Heart right ventricle (tissue), 16 donors: ENCODE measurements around the gene FLNA. TPM values are rescaled to one million over a fixed set of nuclear protein-coding genes. Genes with fewer than 3 reads are reported as not detected.

ENCODE experiments used
- ATAC-seq, 8 donors: fragments of 200-7000 bp; cut with Tn5 transposase; one replicate each; pipeline ENCODE4 v1.9.1; 2020; ENCODE audit warnings: mild to moderate bottlenecking in 8 of 8, moderate library complexity in 8 of 8, moderate number of reproducible peaks in 1 of 8
- DNase-seq, 2 donors: peaks; one replicate each; pipeline ENCODE4 v3.0.0-alpha.2; 2020
- H3K27ac ChIP-seq, 10 donors: fragments of 200-600 bp; sonication (generic) in 2 of 10; one replicate each; pipeline versions ENCODE4 v1.5.0 to v1.8.0; 2020 to 2022; ENCODE audit warnings: mild to moderate bottlenecking in 3 of 10
- H3K27me3 ChIP-seq, 7 donors: fragments of 200-600 bp; one replicate each; pipeline ENCODE4 v1.8.0; 2021 to 2022; ENCODE audit warnings: mild to moderate bottlenecking in 2 of 7
- H3K36me3 ChIP-seq, 9 donors: fragments of 200-600 bp; sonication (generic) in 1 of 9; one replicate each; pipeline versions ENCODE4 v1.5.0 to v1.8.0; 2020 to 2022; ENCODE audit warnings: mild to moderate bottlenecking in 2 of 9
- H3K4me1 ChIP-seq, 9 donors: fragments of 200-600 bp; sonication (generic) in 1 of 9; one replicate each; pipeline versions ENCODE4 v1.5.0 to v1.8.0; 2020 to 2022; ENCODE audit warnings: mild to moderate bottlenecking in 4 of 9
- H3K4me3 ChIP-seq, 10 donors: fragments of 200-600 bp; sonication (generic) in 2 of 10; one replicate each; pipeline versions ENCODE4 v1.5.0 to v1.8.0; 2020 to 2022; ENCODE audit warnings: mild to moderate bottlenecking in 7 of 10, moderate library complexity in 2 of 10
- H3K9me3 ChIP-seq, 11 donors: fragments of 200-600 bp in 10 of 11; sonication (generic) in 2 of 11; one replicate each; pipeline versions ENCODE4 v1.5.0 to v1.8.0; 2013 to 2022; ENCODE audit warnings: mild to moderate bottlenecking in 2 of 11, control low read depth in 1 of 11, moderate library complexity in 1 of 11
- WGBS, 2 donors: extraction: QIAGEN DNeasy Blood & Tissue Kit; methylation state at CpG; one replicate each; pipeline ENCODE4 v1.1.7; 2013; ENCODE audit warnings: inconsistent platforms in 1 of 2; 5-methylcytosine and 5-hydroxymethylcytosine counted together
- intact Hi-C, 10 donors: fragments of 100-400 bp; cut with DNase I; formaldehyde crosslinking; loops; one replicate each; pipeline versions ENCODE4 v1.11.1 to v1.14.2; 2022
- polyA plus RNA-seq, 2 donors: library from polyadenylated mRNA; stranded (reverse); fragments of 200-250 nt; gene quantifications; one replicate each; pipeline ENCODE4 v1.2.3, GENCODE V29; 2013
- total RNA-seq, 10 donors: library from RNA; stranded (reverse); fragmentation: NEBNext Ultra II Directional in 3 of 10; extraction: Animal tissue kit (Norgen Biotek cat#: 25700) in 3 of 10; gene quantifications; one replicate each; pipeline versions ENCODE4 v1.2.1 to v1.2.4, GENCODE V29; 2021 to 2023
- TF ChIP-seq, protein P1 (sequence below), 9 donors: fragments of 200-600 bp; sonication (generic) in 2 of 9; IDR thresholded peaks; one replicate each; pipeline versions ENCODE4 v1.5.0 to v1.8.0; 2021 to 2022; ENCODE audit warnings: antibody characterized with exemption in 9 of 9, mild to moderate bottlenecking in 5 of 9, moderate library complexity in 1 of 9
- donor health status: Arrhythmogenic right ventricular cardiomyopathy.
- donor health status: ischemic (EF 13 %, LVEDD 7.1; RV severe dilation, severe dysfunction).
- donor health status: healthy with polysubstance abuse.
- donor health status: DM: no; HTN: yes; CAD: no.
- donor health status: DM: no; HTN: no; CAD: no.
- donor health status: ischemic (EF 25% LVEDD 6.9; RV normal size, moderate dysfunction).
- donor health status: ischemic (EF 25% LVEDD 5.7; RV mildly dilated, moderate dysfunction).
- donor health status: healthy.
- donor health status: DM: yes; HTN: yes; CAD: no.
- donor health status: Ischemic cardiomyopathy.
- donor health status: ischemic (EF 35%, LVEDD 5.7; RV mildly dilated, moderate dysfunction).
- donor health status: nonischemic (EF 11% LVEDD 7.7; RV severe dilation, severe dysfunction).
- donor health status: DM: yes; HTN: yes; CAD: no.
- donor health status: PGD.
- donor health status: ischemic (EF 29% LVEDD 5.4; RV normal size, mild dysfunction).
- donor health status: nonischemic (EF 23%, LVEDD 6.1; RV moderate dilation, normal function).

FLNA gene
- total and polyA plus RNA-seq, 12 donors, result 139 to 442 (median 199) TPM

DNA sequence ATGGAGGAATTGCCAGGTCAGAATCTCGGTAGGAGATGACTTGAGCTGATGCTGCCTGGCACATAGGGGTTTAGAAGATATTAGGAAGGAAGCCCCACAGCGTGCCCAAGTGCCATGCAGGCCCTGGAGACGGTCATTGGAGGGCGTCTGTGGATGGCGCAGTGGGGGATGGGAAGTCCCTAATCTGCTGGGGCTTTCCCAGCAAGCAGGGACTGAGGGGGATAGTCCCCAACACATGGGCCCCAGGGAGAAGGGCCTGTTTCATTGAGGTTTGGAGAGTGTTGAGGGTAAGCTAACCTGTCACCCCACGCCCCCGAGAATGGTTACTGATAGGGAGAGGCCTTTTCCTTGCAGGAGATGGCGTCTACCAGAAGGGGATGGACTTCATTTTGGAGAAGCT lies 44.8 kb upstream of the FLNA start:
- peak overlapping the region in 9 of 10 donors; percentile 14 to 86 (median 75) for H3K27ac ChIP-seq

DNA sequence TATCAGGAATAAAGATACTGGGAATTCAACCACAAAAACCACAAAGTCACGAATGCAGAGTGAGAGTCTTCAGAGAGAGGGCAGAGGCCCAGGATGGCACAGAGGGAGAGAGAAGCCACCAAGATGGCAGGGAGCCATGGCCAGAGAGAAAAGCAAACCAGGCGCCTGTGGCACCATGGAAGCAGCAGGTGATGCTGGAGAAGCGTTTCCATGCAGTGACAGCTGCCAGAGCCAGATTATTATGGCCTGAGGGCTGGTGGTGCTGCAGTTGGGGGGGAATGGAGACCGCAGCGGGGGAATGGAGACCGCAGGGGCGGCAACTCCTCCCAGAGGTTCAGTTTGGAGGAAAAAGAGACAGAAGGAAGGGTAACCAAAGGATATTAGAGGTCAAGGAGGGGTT lies 42.7 kb upstream of the FLNA start:
- Histone ChIP-seq H3K4me3 (no peak overlapping the region), H3K36me3 (peaks cover 0 to 17% (median 0%) of the 10 kb centered on the region in 9 donors), H3K9me3 (no peaks in the 10 kb centered on the region), H3K27me3 (no peaks in the 10 kb centered on the region), H3K4me1 (peaks cover 0 to 29% (median 10%) of the 10 kb centered on the region in 9 donors), H3K27ac (no peak overlapping the region)
- TF ChIP-seq, protein P1, sequence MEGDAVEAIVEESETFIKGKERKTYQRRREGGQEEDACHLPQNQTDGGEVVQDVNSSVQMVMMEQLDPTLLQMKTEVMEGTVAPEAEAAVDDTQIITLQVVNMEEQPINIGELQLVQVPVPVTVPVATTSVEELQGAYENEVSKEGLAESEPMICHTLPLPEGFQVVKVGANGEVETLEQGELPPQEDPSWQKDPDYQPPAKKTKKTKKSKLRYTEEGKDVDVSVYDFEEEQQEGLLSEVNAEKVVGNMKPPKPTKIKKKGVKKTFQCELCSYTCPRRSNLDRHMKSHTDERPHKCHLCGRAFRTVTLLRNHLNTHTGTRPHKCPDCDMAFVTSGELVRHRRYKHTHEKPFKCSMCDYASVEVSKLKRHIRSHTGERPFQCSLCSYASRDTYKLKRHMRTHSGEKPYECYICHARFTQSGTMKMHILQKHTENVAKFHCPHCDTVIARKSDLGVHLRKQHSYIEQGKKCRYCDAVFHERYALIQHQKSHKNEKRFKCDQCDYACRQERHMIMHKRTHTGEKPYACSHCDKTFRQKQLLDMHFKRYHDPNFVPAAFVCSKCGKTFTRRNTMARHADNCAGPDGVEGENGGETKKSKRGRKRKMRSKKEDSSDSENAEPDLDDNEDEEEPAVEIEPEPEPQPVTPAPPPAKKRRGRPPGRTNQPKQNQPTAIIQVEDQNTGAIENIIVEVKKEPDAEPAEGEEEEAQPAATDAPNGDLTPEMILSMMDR (IDR thresholded peaks at IDR 0.05), result no peak
- ATAC-seq (no peak), DNase-seq (no peak)
- intact Hi-C loops, result no loop called here
- whole genome bisulfite sequencing, 2 donors, result 78 to 83% methylated on average over 7 of the region's 7 CpGs

More for the DNA sequence above, 44.8 kb upstream of the FLNA start:
- H3K4me1 ChIP-seq, result peaks cover 0 to 22% (median 0%) of the 10 kb centered on the region in 9 donors
- DNase-seq, result no peak
- ATAC-seq, result no peak
- no peaks in the 10 kb centered on the region for H3K9me3 ChIP-seq
- intact Hi-C loops, result no loop called here
- no peak overlapping the region for H3K4me3 ChIP-seq
- WGBS, 2 donors, result 88 to 92% methylated on average over 8 of the region's 8 CpGs
- H3K27me3 ChIP-seq, result no peaks in the 10 kb centered on the region
- TF ChIP-seq, protein P1 (IDR thresholded peaks at IDR 0.05), result no peak
- peaks cover 0 to 10% (median 0%) of the 10 kb centered on the region in 9 donors for H3K36me3 ChIP-seq

DNA sequence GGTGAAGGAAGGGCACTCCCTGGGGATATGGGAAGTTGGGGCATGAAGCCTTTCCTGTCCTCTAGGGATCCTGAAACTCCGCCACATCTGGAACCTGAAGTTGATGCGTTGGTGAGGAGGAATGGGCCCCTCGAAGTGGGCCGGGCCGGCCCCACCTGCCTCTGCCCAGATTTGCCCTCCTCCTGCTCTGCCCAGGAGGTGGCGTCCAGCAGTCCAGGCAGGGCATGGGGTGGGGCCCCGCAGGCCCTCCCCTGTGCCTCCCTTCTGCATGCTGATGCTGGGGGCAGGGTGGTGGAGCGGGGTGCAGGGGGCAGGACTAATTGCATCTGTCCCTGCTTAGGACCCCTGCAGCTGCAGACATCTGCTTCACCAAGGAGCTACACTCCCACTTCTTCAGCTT lies 38.7 kb upstream of the FLNA start:
- Histone ChIP-seq H3K27me3 (no peaks in the 10 kb centered on the region), H3K9me3 (no peaks in the 10 kb centered on the region), H3K27ac (peak overlapping the region in 7 of 10 donors; percentile 90 to 99 (median 96)), H3K4me3 (no peak overlapping the region), H3K4me1 (peaks cover 0 to 30% (median 12%) of the 10 kb centered on the region in 9 donors), H3K36me3 (peaks cover 0 to 15% (median 0%) of the 10 kb centered on the region in 9 donors)
- DNase-seq (no peak), ATAC-seq (no peak)
- TF ChIP-seq, protein P1 (IDR thresholded peaks at IDR 0.05), result no peak
- intact Hi-C loops, result no loop called here
- 87 to 88% methylated on average over 3 to 8 of the region's 8 CpGs for WGBS, 2 donors

DNA sequence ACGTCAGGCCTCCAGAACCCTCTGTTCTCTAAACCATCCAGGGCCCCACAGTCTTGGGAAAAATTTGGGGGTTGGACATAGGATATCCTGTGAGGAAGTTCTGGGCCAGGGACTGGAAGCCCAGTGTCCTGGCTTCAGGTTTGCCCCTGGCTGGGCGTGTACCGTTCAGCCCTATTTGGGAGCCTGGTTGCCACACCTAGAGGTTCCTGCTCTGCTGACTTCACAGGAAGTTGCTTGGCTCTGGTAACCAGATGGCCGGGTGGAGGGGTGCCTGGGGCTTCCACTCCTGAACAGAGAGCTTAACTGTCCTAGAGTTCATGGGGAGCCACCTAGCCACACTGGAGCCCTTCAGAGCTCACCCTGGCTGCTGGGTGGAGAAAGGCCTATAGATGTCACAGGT lies 38.0 kb upstream of the FLNA start:
- ATAC-seq (peak in 7 of 8 donors; percentile 17 to 64 (median 57)), DNase-seq (peak; percentile 23 to 24)
- peaks cover 0 to 15% (median 0%) of the 10 kb centered on the region in 9 donors for H3K36me3 ChIP-seq
- peak overlapping the region; percentile 56 to 85 (median 82) for H3K4me3 ChIP-seq
- TF ChIP-seq, protein P1 (IDR thresholded peaks at IDR 0.05), result no peak
- H3K4me1 ChIP-seq, result peaks cover 0 to 32% (median 12%) of the 10 kb centered on the region in 9 donors
- no peaks in the 10 kb centered on the region for H3K9me3 ChIP-seq
- H3K27me3 ChIP-seq, result no peaks in the 10 kb centered on the region
- WGBS, 2 donors, result 38 to 47% methylated on average over 3 to 4 of the region's 4 CpGs
- intact Hi-C loops, result no loop called here
- H3K27ac ChIP-seq, result peak overlapping the region; percentile 90 to 99 (median 96)
